GM12878 (cell line): ENCODE data around the gene MYRF. TPM values are rescaled to one million over a fixed set of nuclear protein-coding genes. Genes with fewer than 3 reads are reported as not detected.

Experiments used
- ATAC-seq: fragments of 200-7000 bp; cut with Tn5 transposase; 3 replicates; pipeline ENCODE4 v1.9.1; 2020; ENCODE audit warnings: mild to moderate bottlenecking, moderate library complexity
- BruUV-seq: library from RNA; stranded (reverse); fragments of 400-500 nt; replicated peaks from 2 replicates; lab custom pipeline; 2021; lab: Mats Ljungman, UMichigan
- CTCF ChIA-PET: fragments of 300-600 bp; sonication (Branson Sonifier 250); formaldehyde crosslinking; extraction: SDS; loops from one replicate; lab custom pipeline; 2021; ENCODE audit warnings: inconsistent platforms; lab: Yijun Ruan, JAX
- POLR2A ChIA-PET: fragments of 350-600 bp; formaldehyde crosslinking; extraction: SDS; loops from one replicate; lab custom pipeline; 2021; ENCODE audit warnings: inconsistent platforms; lab: Charles Lee
- RAD21 ChIA-PET: fragments of 300-600 bp; sonication (Branson Sonifier 250); formaldehyde crosslinking; loops from one replicate; lab custom pipeline; 2023; ENCODE audit warnings: antibody characterized with exemption; ENCODE audit not compliant: unreplicated experiment; lab: Charles Lee
- SMC1A ChIA-PET: fragments of 300-600 bp; sonication (Branson Sonifier 250); formaldehyde crosslinking; loops from one replicate; lab custom pipeline; 2023; ENCODE audit not compliant: unreplicated experiment, uncharacterized antibody; lab: Charles Lee
- DNase-seq: peaks from one replicate; pipeline ENCODE4 v3.0.0-alpha.2; 2011; ENCODE audit warnings: low read depth, low spot score
- FAIRE-seq: peaks from 3 replicates; lab custom pipeline; 2011; peaks lifted over from hg19 to GRCh38; lab: Jason Lieb, UNC
- H2AFZ ChIP-seq: 2 replicates; pipeline ENCODE4 v1.6.0; 2011; ENCODE audit warnings: low read depth, low read length, control low read depth; ENCODE audit not compliant: control insufficient read depth
- H3K27ac ChIP-seq: 2 replicates; pipeline ENCODE4 v1.5.1; 2011; ENCODE audit warnings: control low read depth; ENCODE audit not compliant: control insufficient read depth, insufficient read depth
- H3K27me3 ChIP-seq, 2 experiments: replicated peaks in 1 of 2; 2 replicates each; pipeline versions ENCODE4 v1.6.0 to v1.6.1; 2011; ENCODE audit warnings: low read length in 1 of 2; ENCODE audit not compliant: control insufficient read depth in 2 of 2, insufficient read depth in 2 of 2
- H3K36me3 ChIP-seq, 2 experiments: 2 replicates each; pipeline ENCODE4 v1.5.1; 2011; ENCODE audit warnings: low read length in 1 of 2; ENCODE audit not compliant: control insufficient read depth in 2 of 2, insufficient read depth in 2 of 2
- H3K4me1 ChIP-seq: 2 replicates; pipeline ENCODE4 v1.6.1; 2011; ENCODE audit warnings: mild to moderate bottlenecking, low read length, moderate library complexity, mixed read lengths; ENCODE audit not compliant: control insufficient read depth, insufficient read depth
- H3K4me2 ChIP-seq: 2 replicates; pipeline ENCODE4 v1.6.0; 2011; ENCODE audit warnings: control low read depth; ENCODE audit not compliant: control insufficient read depth, insufficient read depth
- H3K4me3 ChIP-seq: fragments of 200-600 bp; sonication (generic); 2 replicates; pipeline ENCODE4 v1.5.1; 2016
- H3K79me2 ChIP-seq: 2 replicates; pipeline ENCODE4 v1.6.0; 2011; ENCODE audit warnings: low read length; ENCODE audit not compliant: control insufficient read depth, insufficient read depth
- H3K9ac ChIP-seq: 2 replicates; pipeline ENCODE4 v1.8.0; 2011; ENCODE audit warnings: low read length, control low read depth, mixed read lengths; ENCODE audit not compliant: control insufficient read depth, insufficient read depth
- H3K9me3 ChIP-seq: replicated peaks from 3 replicates; pipeline ENCODE4 v1.5.1; 2011; ENCODE audit warnings: mild to moderate bottlenecking, low read length; ENCODE audit not compliant: control insufficient read depth, insufficient read depth
- H4K20me1 ChIP-seq: 2 replicates; pipeline ENCODE4 v1.6.0; 2011; ENCODE audit not compliant: control insufficient read depth, insufficient read depth
- CREM ChIP-seq: IDR thresholded peaks from 2 replicates; pipeline ENCODE4 v1.6.1; 2014; ENCODE audit warnings: antibody characterized with exemption, low read depth
- EP300 ChIP-seq, 2 experiments: fragments of 150-350 bp in 1 of 2; IDR thresholded peaks; 2 replicates each; pipeline ENCODE4 v1.6.1; 2011 to 2012; ENCODE audit warnings: low read depth in 2 of 2, low read length in 2 of 2, borderline replicate concordance in 1 of 2, improper control_type of control experiment in 1 of 2, inconsistent platforms in 1 of 2; ENCODE audit not compliant: control insufficient read depth in 1 of 2
- KAT2A ChIP-seq: conservative IDR thresholded peaks from 2 replicates; pipeline ENCODE4 v1.6.1; 2011; ENCODE audit warnings: low read depth, low read length; ENCODE audit not compliant: control insufficient read depth
- KDM1A ChIP-seq: fragments of 200-600 bp; sonication (generic); IDR thresholded peaks from 2 replicates; pipeline ENCODE4 v1.6.1; 2016; ENCODE audit warnings: borderline replicate concordance
- MTA2 ChIP-seq: fragments of 450-650 bp; IDR thresholded peaks from 2 replicates; pipeline ENCODE4 v1.6.1; 2016; ENCODE audit warnings: low read depth, mild to moderate bottlenecking, moderate library complexity
- PAX5 ChIP-seq: IDR thresholded peaks from 2 replicates; pipeline ENCODE4 v1.6.1; 2011; ENCODE audit warnings: low read depth, low read length, borderline replicate concordance
- RUNX3 ChIP-seq: IDR thresholded peaks from 2 replicates; pipeline ENCODE4 v1.6.1; 2012; ENCODE audit warnings: low read length, inconsistent platforms
- SIX5 ChIP-seq: IDR thresholded peaks from 2 replicates; pipeline ENCODE4 v1.6.1; 2011; ENCODE audit warnings: mild to moderate bottlenecking, low read depth, low read length, moderate library complexity; ENCODE audit not compliant: severe bottlenecking
- WGBS: methylation state at CpG from one replicate; pipeline ENCODE4 v1.1.6; 2016; ENCODE audit warnings: low lambda C conversion rate; ENCODE audit not compliant: insufficient replicate concordance, insufficient coverage; ENCODE audit errors: missing lambda C conversion rate; 5-methylcytosine and 5-hydroxymethylcytosine counted together
- in situ Hi-C: fragments of 300-500 bp; cut with MboI; formaldehyde crosslinking; loops from 9 replicates; pipeline ENCODE4 v1.14.3; 2018; ENCODE audit warnings: mixed read lengths
- intact Hi-C: fragments of 100-400 bp; cut with micrococcal nuclease; formaldehyde crosslinking; loops from one replicate; pipeline ENCODE4 v1.14.2; 2022; ENCODE audit not compliant: unreplicated experiment
- polyA plus RNA-seq, 11 experiments: library from polyadenylated mRNA; depleted of rRNA in 4 of 11; unstranded in 6 of 11; stranded (reverse) in 5 of 11; fragments of >200 nt; fragmentation: Nextera tagmentation in 4 of 11; fragmentation: Illumina TruSeq in 1 of 11; extraction: Ambion mirVana in 4 of 11; extraction: Trizol in 1 of 11; gene quantifications; 1 replicate in 1 of 11; 2 replicates in 10 of 11; pipeline versions ENCODE4 v1.2.1 to v1.2.3, GENCODE V29; 2011 to 2016; ENCODE audit warnings: inconsistent platforms in 2 of 11, missing spikeins in 2 of 11, low read depth in 1 of 11
- total RNA-seq, 4 experiments: library from RNA; depleted of rRNA in 3 of 4; stranded (reverse); fragments of >200 nt in 3 of 4; fragmentation: Illumina TruSeq in 1 of 4; extraction: Trizol in 1 of 4; gene quantifications; 2 replicates each; pipeline versions ENCODE4 v1.2.1 to v1.2.3, GENCODE V29; 2013 to 2021
- TF ChIP-seq, protein P1 (sequence below), 3 experiments: IDR thresholded peaks in 2 of 3; conservative IDR thresholded peaks in 1 of 3; 2 replicates each; pipeline ENCODE4 v1.5.1; 2011; ENCODE audit warnings: low read depth in 3 of 3, low read length in 3 of 3, mild to moderate bottlenecking in 3 of 3, control low read depth in 2 of 3, moderate library complexity in 2 of 3, inconsistent platforms in 1 of 3, mixed read lengths in 1 of 3; ENCODE audit not compliant: control insufficient read depth in 2 of 3, insufficient read depth in 1 of 3; ENCODE audit errors: extremely low read depth in 1 of 3
- TF ChIP-seq, protein P2 (sequence below): fragments of 450-650 bp; IDR thresholded peaks from 2 replicates; pipeline ENCODE4 v1.6.1; 2017; ENCODE audit warnings: low read depth, mild to moderate bottlenecking, moderate library complexity

Gene MYRF
- total and polyA plus RNA-seq, 10 of the 15 experiments (the other 5 are each of a cell fraction or from before 2014, with no cell fraction given), result 0.27 to 15.6 (median 0.89) TPM

DNA sequence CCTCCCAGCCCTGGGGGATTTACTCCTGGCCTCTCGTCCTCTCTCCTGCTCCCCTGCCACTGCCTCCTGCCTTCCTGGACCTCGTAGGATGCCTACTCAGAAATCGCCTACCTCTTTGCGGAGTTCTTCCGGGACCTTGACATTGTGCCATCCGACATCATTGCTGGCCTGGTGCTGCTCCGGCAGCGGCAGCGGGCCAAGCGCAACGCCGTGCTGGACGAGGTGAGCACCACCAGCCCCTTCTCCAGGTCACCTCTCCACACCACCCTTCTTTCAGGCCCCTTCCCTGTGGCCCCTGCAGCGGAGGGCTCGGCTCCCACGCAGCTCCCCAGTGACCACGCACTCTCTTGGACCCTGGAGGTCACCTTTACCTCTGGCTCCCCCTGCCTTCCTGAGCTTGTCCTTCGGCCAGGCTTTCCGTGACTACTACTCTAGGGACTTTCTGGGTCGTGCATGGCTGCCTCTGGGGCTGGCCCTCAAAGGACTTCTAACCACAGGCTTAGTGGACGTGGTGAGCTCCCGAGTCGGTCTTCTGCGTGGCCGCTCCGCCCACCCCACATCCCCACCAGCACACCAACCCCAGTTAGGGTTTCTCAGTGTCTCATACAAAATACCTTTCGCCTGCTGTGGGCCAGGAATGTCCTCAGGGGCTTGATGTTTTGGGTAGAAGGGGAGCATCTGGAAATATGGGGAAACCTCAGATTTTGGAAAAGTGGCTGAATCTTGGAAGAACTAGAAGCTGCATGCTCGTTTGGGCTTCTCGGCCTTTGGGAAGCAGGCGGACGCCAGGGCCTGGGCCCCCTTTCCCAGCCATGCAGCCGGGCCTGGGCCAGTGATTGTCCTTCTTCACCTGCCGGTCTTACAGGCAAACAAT lies 24.1 kb upstream of the MYRF start:
- FAIRE-seq (no peak), DNase-seq (no peak), ATAC-seq (peak; percentile 79)
- Histone ChIP-seq H3K9me3 (no peaks in the 10 kb centered on the region), H3K4me2 (no peak overlapping the region), H3K9ac (no peak overlapping the region), H3K36me3 (no peaks in the 10 kb centered on the region), H3K4me1 (no peaks in the 10 kb centered on the region), H3K4me3 (no peak overlapping the region), H3K27me3 (no peaks in the 10 kb centered on the region), H3K79me2 (no peaks in the 10 kb centered on the region), H4K20me1 (no peaks in the 10 kb centered on the region), H2AFZ (no peak overlapping the region), H3K27ac (no peak overlapping the region)
- POLR2A ChIA-PET, result no interaction called here
- WGBS, result 35% methylated on average over 33 of the region's 33 CpGs
- CTCF ChIA-PET, result interaction anchor here (0.8 to 1.1 kb wide), 3 partner anchors 9 to 250 kb away, joined by 3 to 4 read pairs (median 4); no protein-coding TSS in a partner anchor
- no TSS peak for BruUV-seq
- TF ChIP-seq, protein P1, sequence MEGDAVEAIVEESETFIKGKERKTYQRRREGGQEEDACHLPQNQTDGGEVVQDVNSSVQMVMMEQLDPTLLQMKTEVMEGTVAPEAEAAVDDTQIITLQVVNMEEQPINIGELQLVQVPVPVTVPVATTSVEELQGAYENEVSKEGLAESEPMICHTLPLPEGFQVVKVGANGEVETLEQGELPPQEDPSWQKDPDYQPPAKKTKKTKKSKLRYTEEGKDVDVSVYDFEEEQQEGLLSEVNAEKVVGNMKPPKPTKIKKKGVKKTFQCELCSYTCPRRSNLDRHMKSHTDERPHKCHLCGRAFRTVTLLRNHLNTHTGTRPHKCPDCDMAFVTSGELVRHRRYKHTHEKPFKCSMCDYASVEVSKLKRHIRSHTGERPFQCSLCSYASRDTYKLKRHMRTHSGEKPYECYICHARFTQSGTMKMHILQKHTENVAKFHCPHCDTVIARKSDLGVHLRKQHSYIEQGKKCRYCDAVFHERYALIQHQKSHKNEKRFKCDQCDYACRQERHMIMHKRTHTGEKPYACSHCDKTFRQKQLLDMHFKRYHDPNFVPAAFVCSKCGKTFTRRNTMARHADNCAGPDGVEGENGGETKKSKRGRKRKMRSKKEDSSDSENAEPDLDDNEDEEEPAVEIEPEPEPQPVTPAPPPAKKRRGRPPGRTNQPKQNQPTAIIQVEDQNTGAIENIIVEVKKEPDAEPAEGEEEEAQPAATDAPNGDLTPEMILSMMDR (IDR thresholded peaks at IDR 0.05 in 2 of 3, conservative IDR thresholded peaks at IDR 0.05 in 1 of 3; ENCODE audit: control insufficient read depth in 2 of 3, extremely low read depth in 1 of 3, insufficient read depth in 1 of 3, low read depth in 3 of 3, low read length in 3 of 3), result peak in 1 of 3 experiments; percentile 29; a peak in 1 of 6 replicates
- TF ChIP-seq MTA2, result 0 out of 2 replicates have a peak, but pooled peaks have one; percentile 18
- no peak for TF ChIP-seq SIX5
- no peak for TF ChIP-seq KAT2A
- peak; percentile 96 for TF ChIP-seq PAX5
- TF ChIP-seq CREM, result no peak
- TF ChIP-seq, protein P2, sequence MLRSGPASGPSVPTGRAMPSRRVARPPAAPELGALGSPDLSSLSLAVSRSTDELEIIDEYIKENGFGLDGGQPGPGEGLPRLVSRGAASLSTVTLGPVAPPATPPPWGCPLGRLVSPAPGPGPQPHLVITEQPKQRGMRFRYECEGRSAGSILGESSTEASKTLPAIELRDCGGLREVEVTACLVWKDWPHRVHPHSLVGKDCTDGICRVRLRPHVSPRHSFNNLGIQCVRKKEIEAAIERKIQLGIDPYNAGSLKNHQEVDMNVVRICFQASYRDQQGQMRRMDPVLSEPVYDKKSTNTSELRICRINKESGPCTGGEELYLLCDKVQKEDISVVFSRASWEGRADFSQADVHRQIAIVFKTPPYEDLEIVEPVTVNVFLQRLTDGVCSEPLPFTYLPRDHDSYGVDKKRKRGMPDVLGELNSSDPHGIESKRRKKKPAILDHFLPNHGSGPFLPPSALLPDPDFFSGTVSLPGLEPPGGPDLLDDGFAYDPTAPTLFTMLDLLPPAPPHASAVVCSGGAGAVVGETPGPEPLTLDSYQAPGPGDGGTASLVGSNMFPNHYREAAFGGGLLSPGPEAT, result peak; percentile 57; the same call in 1 of the 2 replicates
- TF ChIP-seq EP300 (IDR thresholded peaks at IDR 0.05; ENCODE audit: borderline replicate concordance in 1 of 2, control insufficient read depth in 1 of 2, low read depth in 2 of 2, low read length in 2 of 2), result peak in 1 of 2 experiments; percentile 23; a peak in 1 of 4 replicates
- TF ChIP-seq RUNX3, result peak; percentile 41
- TF ChIP-seq KDM1A, result no peak
- SMC1A ChIA-PET, result no interaction called here
- intact Hi-C loops (no loop called here), in situ Hi-C loops (no loop called here)
- RAD21 ChIA-PET, result interaction anchor here (0.8 kb wide), 1 partner anchor 49 kb away, joined by 3 read pairs; no protein-coding TSS in a partner anchor
